Measurements from ENCODE around the gene NUDT1.

DNA sequence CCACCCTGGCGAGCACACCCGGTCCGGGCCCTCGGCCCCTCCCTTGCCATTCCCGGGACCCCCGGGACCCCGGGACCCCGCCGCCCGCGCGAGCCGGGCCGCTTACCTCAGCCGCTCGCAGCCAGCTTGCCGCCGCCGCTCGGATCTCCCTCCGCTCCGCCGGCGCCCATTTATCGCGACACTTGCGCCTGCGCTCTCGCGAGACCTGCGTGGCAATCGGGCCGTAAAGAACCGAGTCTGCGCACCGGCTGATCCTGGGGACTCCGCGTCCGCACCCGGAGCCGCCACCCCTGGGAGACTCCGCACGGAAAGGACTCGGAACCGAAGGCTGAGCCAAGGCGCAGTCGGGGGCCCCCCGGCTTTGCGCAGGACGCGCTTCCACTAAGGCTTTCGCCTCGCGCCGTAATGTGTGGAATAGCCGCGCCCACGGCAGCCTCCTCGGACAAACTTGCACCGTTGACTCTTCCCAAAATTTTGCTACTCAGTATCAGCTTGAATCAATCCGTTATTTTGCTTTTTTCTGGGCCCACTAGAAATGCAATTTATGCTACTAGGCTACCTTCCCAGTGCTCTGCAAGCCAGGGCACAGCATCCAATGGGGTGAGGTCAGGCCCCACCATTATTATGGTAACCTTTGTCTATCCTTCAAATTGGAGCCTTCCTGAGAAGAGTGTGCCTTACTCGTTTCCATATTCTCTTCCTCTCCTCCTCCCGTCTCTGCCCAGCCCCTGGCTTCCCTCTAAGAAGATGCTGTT, 9.1 kb upstream of the NUDT1 start, which contains the start of gene MAD1L1:
- TF ChIP-seq MYC (IDR thresholded peaks at IDR 0.05; ENCODE audit: low read depth, low read length), result no peak
- TF ChIP-seq POLR2A (IDR thresholded peaks at IDR 0.05; ENCODE audit: low read depth, low read length), result peak; percentile 68
- TF ChIP-seq, protein P1, sequence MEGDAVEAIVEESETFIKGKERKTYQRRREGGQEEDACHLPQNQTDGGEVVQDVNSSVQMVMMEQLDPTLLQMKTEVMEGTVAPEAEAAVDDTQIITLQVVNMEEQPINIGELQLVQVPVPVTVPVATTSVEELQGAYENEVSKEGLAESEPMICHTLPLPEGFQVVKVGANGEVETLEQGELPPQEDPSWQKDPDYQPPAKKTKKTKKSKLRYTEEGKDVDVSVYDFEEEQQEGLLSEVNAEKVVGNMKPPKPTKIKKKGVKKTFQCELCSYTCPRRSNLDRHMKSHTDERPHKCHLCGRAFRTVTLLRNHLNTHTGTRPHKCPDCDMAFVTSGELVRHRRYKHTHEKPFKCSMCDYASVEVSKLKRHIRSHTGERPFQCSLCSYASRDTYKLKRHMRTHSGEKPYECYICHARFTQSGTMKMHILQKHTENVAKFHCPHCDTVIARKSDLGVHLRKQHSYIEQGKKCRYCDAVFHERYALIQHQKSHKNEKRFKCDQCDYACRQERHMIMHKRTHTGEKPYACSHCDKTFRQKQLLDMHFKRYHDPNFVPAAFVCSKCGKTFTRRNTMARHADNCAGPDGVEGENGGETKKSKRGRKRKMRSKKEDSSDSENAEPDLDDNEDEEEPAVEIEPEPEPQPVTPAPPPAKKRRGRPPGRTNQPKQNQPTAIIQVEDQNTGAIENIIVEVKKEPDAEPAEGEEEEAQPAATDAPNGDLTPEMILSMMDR (IDR thresholded peaks at IDR 0.05; ENCODE audit: extremely low read depth in 1 of 2, insufficient read depth in 1 of 2, low read depth in 1 of 2, low read length in 2 of 2), result no peak
- TF ChIP-seq POLR2AphosphoS5 (IDR thresholded peaks at IDR 0.05; ENCODE audit: insufficient read depth, low read depth, low read length), result peak; percentile 80
- TF ChIP-seq GATA2 (IDR thresholded peaks at IDR 0.05; ENCODE audit: insufficient read depth, insufficient read length, low read depth, low read length), result no peak
- no peak for TF ChIP-seq EZH2 (IDR thresholded peaks at IDR 0.05; ENCODE audit: borderline replicate concordance, low read depth, low read length, severe bottlenecking)
- TF ChIP-seq JUN (IDR thresholded peaks at IDR 0.05; ENCODE audit: borderline replicate concordance, insufficient read depth, insufficient read length, low read depth), result no peak

Measured in endothelial cell of umbilical vein (primary cell).